SU-DHL-6 (cell line): Measurements from ENCODE around the gene OLIG2.

Source experiments
- H2AFZ ChIP-seq: fragments of 200-600 bp; sonication (generic); 2 replicates; pipeline ENCODE4 v1.6.1; 2014; ENCODE audit warnings: low read depth, mild to moderate bottlenecking, moderate library complexity, mixed read lengths, antibody characterized with exemption, low read length; ENCODE audit not compliant: severe bottlenecking
- H3F3A ChIP-seq: fragments of 200-600 bp; shearing (Covaris generic); 2 replicates; pipeline ENCODE4 v1.6.0; 2016; ENCODE audit warnings: antibody characterized with exemption, mild to moderate bottlenecking; ENCODE audit not compliant: insufficient read depth
- H3K27ac ChIP-seq: fragments of 200-600 bp; sonication (generic); 2 replicates; pipeline ENCODE4 v1.5.1; 2016; ENCODE audit warnings: low read depth, mild to moderate bottlenecking, low read length, moderate library complexity, mixed read lengths
- H3K27me3 ChIP-seq: fragments of 200-600 bp; sonication (generic), shearing (Covaris generic); 2 replicates; pipeline ENCODE4 v1.6.0; 2014; ENCODE audit warnings: mild to moderate bottlenecking, low read length
- H3K36me3 ChIP-seq: fragments of 200-600 bp; sonication (generic); 2 replicates; pipeline ENCODE4 v1.6.1; 2014; ENCODE audit warnings: mild to moderate bottlenecking, low read length, mixed read lengths
- H3K4me2 ChIP-seq: fragments of 300-600, 200-600 bp; shearing (Covaris generic), sonication (generic); 2 replicates; pipeline ENCODE4 v1.6.0; 2014; ENCODE audit warnings: low read length, low read depth, mild to moderate bottlenecking; ENCODE audit not compliant: poor library complexity, severe bottlenecking
- H3K4me3 ChIP-seq: fragments of 200-600 bp; sonication (generic); 2 replicates; pipeline ENCODE4 v1.5.1; 2014; ENCODE audit warnings: antibody characterized with exemption, low read length, mild to moderate bottlenecking, mixed read lengths; ENCODE audit not compliant: insufficient read depth, poor library complexity, severe bottlenecking
- H3K79me2 ChIP-seq: fragments of 200-600 bp; sonication (generic); 2 replicates; pipeline ENCODE4 v1.6.1; 2014; ENCODE audit warnings: mild to moderate bottlenecking, low read length, moderate library complexity; ENCODE audit not compliant: insufficient read depth
- H3K9ac ChIP-seq: fragments of 200-600 bp; sonication (generic); 2 replicates; pipeline ENCODE4 v1.7.0; 2014; ENCODE audit warnings: mild to moderate bottlenecking, low read length
- H3K9me2 ChIP-seq: fragments of 200-600 bp; sonication (generic); replicated peaks from 2 replicates; pipeline ENCODE4 v1.6.1; 2014; ENCODE audit warnings: low read length; ENCODE audit not compliant: insufficient read depth
- H3K9me3 ChIP-seq: fragments of 200-600 bp; sonication (generic); 2 replicates; pipeline ENCODE4 v1.6.1; 2014; ENCODE audit warnings: low read length, mixed read lengths; ENCODE audit not compliant: insufficient read depth
- H4K20me1 ChIP-seq: fragments of 200-600 bp; sonication (generic); 2 replicates; pipeline ENCODE4 v1.6.1; 2014; ENCODE audit warnings: low read depth, mild to moderate bottlenecking, antibody characterized with exemption, low read length, moderate library complexity, mixed read lengths
- CTCF ChIP-seq: fragments of 200-600 bp; sonication (generic); IDR thresholded peaks from one replicate; pipeline ENCODE4 v1.5.1; 2017; ENCODE audit warnings: antibody characterized with exemption, mild to moderate bottlenecking, low read length, moderate library complexity; ENCODE audit not compliant: insufficient read depth, poor library complexity, severe bottlenecking
- EZH2phosphoT487 ChIP-seq: fragments of 200-600 bp; sonication (generic), shearing (Covaris generic); conservative IDR thresholded peaks from 2 replicates; pipeline ENCODE4 v1.6.1; 2018; ENCODE audit warnings: mild to moderate bottlenecking, antibody characterized with exemption, low read length, moderate library complexity, mixed read lengths

Gene OLIG2

GRCh38 chr21:32994305-32994704, 31.4 kb upstream of the OLIG2 start:
- Histone ChIP-seq H4K20me1 (no peaks in the 10 kb centered on the region), H3K27ac (no peak overlapping the region), H3K79me2 (no peaks in the 10 kb centered on the region), H3K9ac (no peak overlapping the region), H3K27me3 (no peaks in the 10 kb centered on the region), H3K36me3 (no peaks in the 10 kb centered on the region), H3K4me3 (no peak overlapping the region), H3K4me2 (no peak overlapping the region), H2AFZ (no peak overlapping the region), H3K9me3 (no peaks in the 10 kb centered on the region), H3F3A (no peaks in the 10 kb centered on the region), H3K9me2 (no peaks in the 10 kb centered on the region)
- TF ChIP-seq EZH2phosphoT487 (no peak), CTCF (peak; percentile 21)

DNA sequence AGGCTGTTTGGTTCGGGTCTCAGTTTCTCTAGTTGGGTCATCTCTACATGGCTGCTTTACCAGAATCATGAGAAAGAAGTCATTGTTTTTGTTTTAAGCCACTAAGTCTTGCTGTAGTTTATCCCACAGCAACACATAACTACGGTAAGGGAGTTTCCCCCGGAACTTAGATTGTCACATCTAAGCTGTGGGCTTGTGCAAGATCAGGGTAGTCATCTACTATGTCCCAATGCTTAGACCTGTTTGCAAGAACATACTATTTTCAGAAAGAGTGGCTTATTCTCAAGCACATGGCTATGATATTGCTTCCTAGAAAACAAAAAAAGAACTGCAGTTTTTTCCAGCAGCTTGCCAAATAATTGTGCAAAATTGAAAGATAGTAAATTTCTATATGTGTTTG, 18.0 kb upstream of the OLIG2 start:
- H3K27me3 ChIP-seq: no peaks in the 10 kb centered on the region
- no peaks in the 10 kb centered on the region for H3K9me3 ChIP-seq
- H3K79me2 ChIP-seq: no peaks in the 10 kb centered on the region
- no peak overlapping the region for H2AFZ ChIP-seq
- H3K4me2 ChIP-seq: no peak overlapping the region
- H3K9me2 ChIP-seq: no peaks in the 10 kb centered on the region
- no peak overlapping the region for H3K27ac ChIP-seq
- H3K9ac ChIP-seq: no peak overlapping the region
- no peaks in the 10 kb centered on the region for H3F3A ChIP-seq
- no peaks in the 10 kb centered on the region for H4K20me1 ChIP-seq
- no peak overlapping the region for H3K4me3 ChIP-seq
- no peaks in the 10 kb centered on the region for H3K36me3 ChIP-seq
- no peak for TF ChIP-seq EZH2phosphoT487
- no peak for TF ChIP-seq CTCF

DNA sequence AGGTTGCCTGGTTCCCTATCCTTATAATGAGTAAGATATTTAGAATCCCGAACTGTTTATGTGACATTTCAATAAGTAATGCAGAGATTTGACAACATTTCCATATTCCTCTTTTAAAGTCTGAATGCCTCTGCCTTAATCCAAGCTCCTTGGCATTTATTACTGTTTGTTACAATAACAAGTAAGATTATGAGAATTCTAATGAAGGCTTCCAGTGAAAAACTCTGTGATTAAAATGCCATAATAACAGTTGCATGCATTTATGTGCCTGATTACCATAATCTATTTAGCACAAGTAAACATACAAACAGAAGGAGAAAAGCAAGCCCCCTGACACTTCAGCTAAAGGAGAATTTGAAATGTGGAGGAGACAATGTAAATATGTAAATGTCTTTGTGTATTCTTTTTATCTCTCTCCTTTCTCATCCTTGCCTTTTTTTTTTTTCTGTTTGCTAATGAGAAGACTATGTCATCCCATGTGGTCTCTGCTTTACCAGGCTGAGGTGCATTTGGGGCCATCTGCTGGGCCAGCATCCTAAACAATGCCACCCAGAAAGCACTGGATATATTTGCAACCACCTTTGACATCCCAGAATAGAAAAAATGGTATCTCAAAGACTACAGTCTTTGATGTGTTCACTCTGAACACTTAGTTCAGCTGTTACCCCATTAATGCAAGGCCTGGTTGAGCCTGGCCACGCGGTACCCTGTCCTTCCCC, 17.2 kb upstream of the OLIG2 start:
- H3K27me3 ChIP-seq: no peaks in the 10 kb centered on the region
- no peak overlapping the region for H3K4me3 ChIP-seq

More for the DNA sequence above, 17.2 kb upstream of the OLIG2 start:
- Histone ChIP-seq H3K79me2 (no peaks in the 10 kb centered on the region), H3K9me2 (no peaks in the 10 kb centered on the region), H4K20me1 (no peaks in the 10 kb centered on the region), H3K9ac (no peak overlapping the region), H3K9me3 (no peaks in the 10 kb centered on the region), H3F3A (no peaks in the 10 kb centered on the region), H2AFZ (no peak overlapping the region), H3K27ac (no peak overlapping the region), H3K4me2 (no peak overlapping the region), H3K36me3 (no peaks in the 10 kb centered on the region)
- TF ChIP-seq CTCF: no peak
- TF ChIP-seq EZH2phosphoT487: no peak
